RWPE2 (cell line): ENCODE data around the gene TK2.

Experiments used
- ATAC-seq: fragments of 200-7000 bp; cut with Tn5 transposase; 3 replicates; pipeline ENCODE4 v1.9.1; 2021; ENCODE audit warnings: low read depth
- DNase-seq: peaks from one replicate; pipeline ENCODE4 v3.0.0-alpha.2; 2020; ENCODE audit warnings: low spot score
- H3K27ac ChIP-seq: fragments of 450-650 bp; 2 replicates; pipeline ENCODE4 v1.5.1; 2017; ENCODE audit warnings: mild to moderate bottlenecking; ENCODE audit not compliant: poor library complexity, severe bottlenecking
- H3K27me3 ChIP-seq: fragments of 250-450 bp; sonication (Bioruptor Pico); 2 replicates; pipeline ENCODE4 v1.5.1; 2021; ENCODE audit warnings: mild to moderate bottlenecking, moderate library complexity; ENCODE audit not compliant: insufficient read depth, poor library complexity, severe bottlenecking
- H3K36me3 ChIP-seq: fragments of 250-450 bp; sonication (Bioruptor Pico); 2 replicates; pipeline ENCODE4 v1.5.1; 2020; ENCODE audit warnings: low read depth, mild to moderate bottlenecking, moderate library complexity
- H3K4me1 ChIP-seq: fragments of 250-450 bp; sonication (Bioruptor Pico); 2 replicates; pipeline ENCODE4 v1.5.1; 2021; ENCODE audit warnings: mild to moderate bottlenecking, moderate library complexity; ENCODE audit not compliant: insufficient read depth, poor library complexity, severe bottlenecking
- H3K4me3 ChIP-seq: fragments of 250-450 bp; sonication (Bioruptor Pico); 2 replicates; pipeline ENCODE4 v1.5.1; 2021; ENCODE audit warnings: mild to moderate bottlenecking, moderate library complexity; ENCODE audit not compliant: severe bottlenecking
- H3K9me3 ChIP-seq: fragments of 250-450 bp; sonication (Bioruptor Pico); 2 replicates; pipeline ENCODE4 v1.5.1; 2021; ENCODE audit warnings: mild to moderate bottlenecking, moderate library complexity; ENCODE audit not compliant: severe bottlenecking
- TF ChIP-seq, protein P1 (sequence below): fragments of 450-650 bp; IDR thresholded peaks from one replicate; pipeline ENCODE4 v1.5.1; 2017; ENCODE audit warnings: mild to moderate bottlenecking, moderate library complexity; ENCODE audit not compliant: poor library complexity, severe bottlenecking

TK2 gene

DNA sequence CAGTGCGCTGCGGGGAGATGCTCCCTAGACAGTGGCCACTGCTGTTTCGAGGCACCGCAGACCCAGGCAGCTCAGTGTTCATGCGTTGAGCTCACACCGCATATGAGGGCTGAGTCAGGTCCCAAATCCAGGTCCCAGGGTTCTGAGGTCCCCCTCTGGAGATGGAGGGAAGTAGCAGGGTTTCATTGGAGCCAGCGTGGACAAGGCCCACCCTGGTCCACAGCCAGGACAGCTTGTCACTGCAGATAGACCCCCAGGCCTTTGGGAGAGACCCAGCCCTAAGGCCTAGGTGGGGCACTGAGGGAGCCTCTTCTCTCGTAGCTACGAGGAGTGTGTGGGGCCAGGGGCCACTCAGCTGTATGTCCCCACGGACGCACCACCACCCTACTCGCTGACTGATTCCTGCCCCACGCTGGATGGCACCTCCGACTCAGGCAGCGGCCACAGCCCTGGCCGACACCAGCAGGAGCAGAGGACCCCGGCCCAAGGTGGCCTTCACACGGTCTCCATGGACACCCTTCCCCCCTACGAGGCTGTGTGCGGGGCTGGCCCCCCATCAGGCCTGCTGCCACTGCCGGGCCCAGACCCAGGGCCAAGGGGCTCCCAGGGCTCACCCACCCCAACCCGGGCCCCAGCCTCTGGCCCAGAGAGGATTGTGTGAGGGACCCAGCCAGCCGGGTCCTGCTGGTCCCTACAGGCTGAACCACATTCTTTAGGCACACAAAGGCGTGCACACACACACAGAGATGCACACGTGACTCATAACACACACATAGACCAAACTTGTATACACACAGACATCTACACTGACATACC, 69.4 kb downstream of the TK2 start:
- ATAC-seq, result no peak
- TF ChIP-seq, protein P1, sequence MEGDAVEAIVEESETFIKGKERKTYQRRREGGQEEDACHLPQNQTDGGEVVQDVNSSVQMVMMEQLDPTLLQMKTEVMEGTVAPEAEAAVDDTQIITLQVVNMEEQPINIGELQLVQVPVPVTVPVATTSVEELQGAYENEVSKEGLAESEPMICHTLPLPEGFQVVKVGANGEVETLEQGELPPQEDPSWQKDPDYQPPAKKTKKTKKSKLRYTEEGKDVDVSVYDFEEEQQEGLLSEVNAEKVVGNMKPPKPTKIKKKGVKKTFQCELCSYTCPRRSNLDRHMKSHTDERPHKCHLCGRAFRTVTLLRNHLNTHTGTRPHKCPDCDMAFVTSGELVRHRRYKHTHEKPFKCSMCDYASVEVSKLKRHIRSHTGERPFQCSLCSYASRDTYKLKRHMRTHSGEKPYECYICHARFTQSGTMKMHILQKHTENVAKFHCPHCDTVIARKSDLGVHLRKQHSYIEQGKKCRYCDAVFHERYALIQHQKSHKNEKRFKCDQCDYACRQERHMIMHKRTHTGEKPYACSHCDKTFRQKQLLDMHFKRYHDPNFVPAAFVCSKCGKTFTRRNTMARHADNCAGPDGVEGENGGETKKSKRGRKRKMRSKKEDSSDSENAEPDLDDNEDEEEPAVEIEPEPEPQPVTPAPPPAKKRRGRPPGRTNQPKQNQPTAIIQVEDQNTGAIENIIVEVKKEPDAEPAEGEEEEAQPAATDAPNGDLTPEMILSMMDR, result no peak
- Histone ChIP-seq H3K4me1 (peaks cover 14% of the 10 kb centered on the region), H3K27me3 (no peaks in the 10 kb centered on the region), H3K4me3 (no peak overlapping the region), H3K9me3 (no peaks in the 10 kb centered on the region), H3K36me3 (no peaks in the 10 kb centered on the region), H3K27ac (no peak overlapping the region)
- peak; percentile 45 for DNase-seq

DNA sequence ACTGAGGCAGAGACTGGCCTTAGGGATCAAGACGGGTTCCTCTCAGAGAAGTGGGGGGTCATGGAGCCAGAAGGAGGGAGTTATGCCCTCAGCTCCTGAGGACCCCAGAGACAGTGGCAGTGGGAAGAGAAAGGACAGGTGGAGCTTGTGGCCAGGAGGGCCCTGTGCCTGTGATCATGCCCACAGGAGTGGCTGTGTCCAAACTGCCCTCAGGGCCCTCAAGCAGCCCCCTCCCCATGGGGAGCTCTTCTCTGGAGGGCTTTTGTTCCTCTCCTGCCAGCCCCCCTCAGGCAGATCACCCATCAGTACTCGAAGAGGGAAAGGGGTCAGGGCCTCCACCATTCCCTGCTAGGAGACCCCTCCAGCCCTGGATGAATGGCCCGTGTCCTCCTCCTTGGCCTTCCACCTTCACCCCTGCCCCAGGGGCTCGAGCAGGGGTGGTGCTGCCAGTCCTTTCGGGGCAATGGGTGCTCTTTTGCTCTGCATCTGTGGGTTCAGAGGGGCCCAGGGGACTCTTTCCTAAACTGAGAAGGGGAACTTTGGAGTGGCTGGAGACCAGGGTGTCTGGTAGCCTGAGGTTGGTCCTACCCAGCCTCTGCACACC, 70.2 kb downstream of the TK2 start:
- ATAC-seq, result no peak
- no peaks in the 10 kb centered on the region for H3K9me3 ChIP-seq
- H3K27me3 ChIP-seq, result no peaks in the 10 kb centered on the region
- peak; percentile 42 for DNase-seq
- H3K4me3 ChIP-seq, result no peak overlapping the region
- TF ChIP-seq, protein P1, result no peak
- H3K4me1 ChIP-seq, result peaks cover 14% of the 10 kb centered on the region
- H3K27ac ChIP-seq, result no peak overlapping the region
- H3K36me3 ChIP-seq, result no peaks in the 10 kb centered on the region

DNA sequence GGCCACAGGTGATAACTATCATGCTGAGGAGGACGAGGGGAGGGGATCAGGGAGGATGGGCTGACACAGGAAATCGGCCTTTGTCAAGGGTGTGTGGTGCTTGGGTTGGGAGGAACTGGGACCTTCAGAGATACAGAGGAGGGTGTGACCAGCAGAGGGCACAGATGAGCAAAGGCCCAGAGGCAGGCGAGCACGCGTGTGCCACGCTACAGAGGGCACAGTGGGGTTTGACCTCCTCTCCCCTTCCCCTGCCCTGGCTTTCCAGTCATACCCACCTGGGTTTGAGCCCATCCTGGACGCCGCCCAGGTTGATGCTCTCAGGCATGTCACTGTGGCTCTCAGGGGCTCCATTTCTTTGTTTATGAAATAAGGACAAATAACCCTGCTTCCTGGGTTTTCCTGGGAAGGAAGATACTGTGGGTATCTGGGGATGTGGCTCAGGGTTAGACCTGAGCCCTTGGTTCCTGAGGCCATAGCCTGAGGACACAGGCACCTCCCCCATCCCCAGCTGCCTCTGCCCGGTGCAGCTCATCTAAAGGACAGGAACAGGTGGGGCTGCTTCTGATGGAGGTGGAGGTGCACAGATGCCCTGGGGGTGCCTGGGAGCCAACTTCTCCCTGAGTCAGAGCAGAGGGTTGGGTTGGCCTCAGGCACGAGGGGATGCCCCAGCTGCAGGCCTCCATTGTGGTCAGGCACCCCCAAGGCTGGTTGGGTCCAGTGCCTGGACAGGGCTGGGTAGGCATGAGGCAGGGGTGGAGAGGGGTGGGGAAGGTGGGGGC, 71.0 kb downstream of the TK2 start:
- Histone ChIP-seq H3K27me3 (no peaks in the 10 kb centered on the region), H3K36me3 (no peaks in the 10 kb centered on the region), H3K4me1 (peaks cover 17% of the 10 kb centered on the region), H3K9me3 (no peaks in the 10 kb centered on the region), H3K4me3 (no peak overlapping the region), H3K27ac (peak overlapping the region; percentile 28)
- ATAC-seq (peak; percentile 78), DNase-seq (peak; percentile 86)
- TF ChIP-seq, protein P1, result peak; percentile 74

DNA sequence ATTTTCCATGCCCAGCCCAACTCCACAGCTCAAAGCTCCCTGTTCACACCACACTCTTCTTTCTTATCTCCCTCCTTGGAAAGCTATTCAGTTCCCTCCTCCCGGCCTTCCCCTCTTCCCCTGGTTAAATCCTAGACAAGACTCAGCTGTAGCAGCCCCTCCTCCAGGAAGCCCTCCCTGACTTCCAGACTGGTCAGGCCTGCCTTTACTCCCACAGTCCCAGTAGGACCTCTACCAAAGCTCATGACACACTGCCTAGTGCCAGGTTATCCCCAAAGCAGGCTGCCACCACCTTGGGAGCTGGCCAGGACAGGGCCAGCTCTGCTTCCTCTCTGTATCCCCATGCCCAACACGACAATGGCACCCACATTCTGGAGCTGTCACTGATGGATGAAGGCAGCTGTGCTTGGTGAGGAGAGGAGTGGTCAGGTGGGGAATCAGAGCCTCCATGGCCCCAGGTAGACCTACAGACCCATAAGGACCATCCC, 72.8 kb downstream of the TK2 start:
- H3K36me3 ChIP-seq, result no peaks in the 10 kb centered on the region
- no peak for ATAC-seq

More for the DNA sequence above, 72.8 kb downstream of the TK2 start:
- TF ChIP-seq, protein P1, result no peak
- no peaks in the 10 kb centered on the region for H3K9me3 ChIP-seq
- H3K4me1 ChIP-seq, result peaks cover 20% of the 10 kb centered on the region
- peak; percentile 30 for DNase-seq
- no peaks in the 10 kb centered on the region for H3K27me3 ChIP-seq
- no peak overlapping the region for H3K27ac ChIP-seq
- no peak overlapping the region for H3K4me3 ChIP-seq
